8988T (cell line): Measurements from ENCODE around the gene FARP1.
"Not testable (repeated sequence)": the region's sequence is repeated elsewhere in the genome, so short reads cannot be mapped to it uniquely, and the experiment has no call there.

Experiments used
- DNase-seq: peaks from one replicate; pipeline ENCODE4 v3.0.0; 2011

Gene FARP1

DNA sequence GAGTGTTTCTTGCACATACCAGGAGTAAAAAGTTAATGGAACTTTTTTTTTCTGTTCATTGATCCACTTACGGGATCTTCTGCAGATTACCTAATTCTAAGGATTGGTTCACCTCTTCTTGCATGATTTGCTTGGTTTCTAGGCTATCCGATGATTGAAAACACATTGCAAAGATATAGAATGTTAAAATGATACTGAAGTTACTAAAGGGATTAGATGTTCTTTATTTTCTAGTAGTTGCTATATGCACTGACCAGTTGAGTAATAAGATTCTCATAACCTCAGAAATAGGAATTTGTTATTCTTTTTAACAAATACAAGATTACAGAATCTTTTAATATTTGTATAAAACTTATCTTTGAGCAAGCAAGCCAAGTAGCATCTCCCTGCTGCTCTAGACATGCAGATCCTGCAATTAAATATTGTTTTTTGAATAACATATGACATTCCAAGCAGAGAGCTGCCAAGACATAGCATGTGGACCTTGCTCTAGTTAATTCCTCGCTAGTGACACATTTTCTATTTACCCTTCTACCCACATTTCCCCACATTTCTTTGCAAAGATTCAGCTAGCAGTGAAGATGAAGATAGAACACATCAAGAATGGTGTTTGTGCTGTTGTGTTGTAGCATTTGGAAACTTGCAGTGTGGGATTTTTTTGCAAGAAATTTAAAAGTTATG, 85.9 kb downstream of the FARP1 start:
- no peak for DNase-seq

DNA sequence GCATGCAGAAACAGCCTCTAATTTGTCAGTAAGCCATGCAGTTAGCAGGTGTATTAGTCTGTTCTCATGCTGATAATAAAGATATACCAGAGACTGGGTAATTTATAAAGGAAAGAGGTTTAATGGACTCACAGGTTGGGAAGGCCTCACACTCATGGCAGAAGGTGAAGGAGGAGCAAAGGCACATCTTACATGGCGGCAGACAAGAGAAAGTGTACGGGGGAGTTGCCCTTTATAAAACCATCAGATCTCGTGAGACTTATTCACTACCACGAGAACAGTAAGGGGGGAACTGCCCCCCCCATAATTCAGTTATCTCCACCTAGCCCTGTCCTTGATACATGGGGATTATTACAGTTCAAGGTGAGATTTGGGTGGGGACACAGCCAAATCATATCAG, 87.9 kb downstream of the FARP1 start:
- not testable (repeated sequence) for DNase-seq

DNA sequence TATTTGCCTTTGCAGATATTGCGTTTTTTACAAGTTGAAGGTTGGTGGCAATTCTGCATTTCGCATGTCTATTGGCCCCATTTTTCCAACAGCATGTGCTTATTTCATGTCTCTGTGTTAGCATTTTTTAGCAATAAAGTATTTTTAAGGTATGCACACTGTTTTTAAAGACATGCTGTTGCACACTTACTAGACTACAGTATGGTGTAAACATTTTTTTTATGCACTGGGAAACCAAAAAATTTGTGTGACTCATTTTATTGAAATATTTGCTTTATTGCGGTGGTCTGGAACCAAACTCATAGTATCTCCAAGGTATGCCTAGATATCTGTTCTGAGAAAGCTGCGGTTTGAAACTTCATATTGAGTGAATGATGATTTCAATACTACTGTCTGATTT, 89.6 kb downstream of the FARP1 start:
- DNase-seq, result no peak

DNA sequence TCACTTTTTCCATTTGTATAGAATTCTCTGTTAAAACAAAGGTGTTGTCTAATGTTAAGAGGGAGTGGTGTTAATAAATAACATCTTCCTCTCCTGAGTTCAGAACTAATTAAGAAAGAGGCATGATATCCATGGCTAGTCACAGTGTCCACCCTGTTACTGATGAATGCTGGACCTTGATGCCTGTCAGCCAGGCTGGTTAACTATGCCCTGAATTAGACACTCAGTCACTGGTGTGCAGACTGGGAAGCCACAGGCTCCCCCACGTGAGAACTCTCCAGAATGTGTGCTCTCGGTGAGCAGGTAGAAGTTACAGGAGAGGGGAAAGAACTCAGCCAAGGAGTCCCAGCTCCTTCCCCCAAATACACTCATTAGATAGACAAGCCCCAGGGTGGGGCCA, 90.2 kb downstream of the FARP1 start:
- no peak for DNase-seq

DNA sequence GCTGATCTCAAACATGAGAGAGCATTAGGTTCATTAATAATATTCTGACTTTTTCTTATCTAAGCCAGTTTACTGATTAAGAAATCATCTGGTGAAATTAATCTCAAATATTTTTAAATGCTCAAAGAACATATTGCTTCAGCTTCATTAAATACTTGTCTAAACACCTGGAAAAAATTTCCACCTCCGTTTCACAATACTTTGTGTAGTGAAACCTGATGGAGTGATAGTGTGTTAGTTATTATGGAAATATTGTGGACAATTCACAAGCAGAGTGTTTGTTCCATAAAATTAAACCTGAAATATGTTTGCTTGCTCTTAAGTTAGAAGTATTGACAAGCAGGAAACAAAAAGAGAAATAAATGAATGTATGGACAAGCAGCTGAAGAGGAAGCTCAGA, 91.5 kb downstream of the FARP1 start:
- no peak for DNase-seq

DNA sequence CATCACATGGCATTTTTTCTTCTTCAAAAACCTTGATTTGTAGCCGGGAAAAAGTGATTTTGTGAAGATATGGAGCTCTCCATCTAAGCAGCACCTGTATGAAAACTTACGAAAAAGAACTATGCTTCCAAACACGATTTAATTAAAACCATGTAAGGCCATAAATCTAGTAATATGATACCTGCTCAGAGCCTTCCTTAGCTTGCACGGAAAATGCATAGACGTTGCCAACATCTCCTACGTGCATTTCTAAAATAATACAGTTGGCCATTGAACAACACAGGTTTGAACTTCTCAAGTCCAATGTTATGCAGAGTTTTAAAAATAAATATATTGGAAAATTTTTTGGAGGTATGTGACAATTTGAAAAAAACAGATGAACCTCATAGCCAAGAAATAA, 93.3 kb downstream of the FARP1 start:
- no peak for DNase-seq

DNA sequence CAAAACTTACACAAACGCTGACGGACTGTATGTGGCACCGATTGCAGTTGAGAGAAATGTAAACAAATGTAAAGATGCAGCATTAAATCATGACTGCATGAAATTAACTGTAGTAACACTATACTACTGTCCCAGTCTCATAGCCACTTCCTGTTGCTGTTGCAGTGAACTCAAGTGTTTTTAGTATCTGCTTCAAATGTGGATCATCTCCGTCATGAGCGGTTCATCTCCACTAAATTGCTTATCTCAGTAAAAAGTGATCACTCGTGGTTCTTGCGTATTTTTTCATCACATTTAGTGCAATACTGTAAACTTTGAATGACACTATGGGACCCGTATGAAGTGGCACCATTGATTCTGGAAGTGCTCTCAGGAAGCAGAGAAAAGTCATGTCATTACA, 94.4 kb downstream of the FARP1 start:
- no peak for DNase-seq

DNA sequence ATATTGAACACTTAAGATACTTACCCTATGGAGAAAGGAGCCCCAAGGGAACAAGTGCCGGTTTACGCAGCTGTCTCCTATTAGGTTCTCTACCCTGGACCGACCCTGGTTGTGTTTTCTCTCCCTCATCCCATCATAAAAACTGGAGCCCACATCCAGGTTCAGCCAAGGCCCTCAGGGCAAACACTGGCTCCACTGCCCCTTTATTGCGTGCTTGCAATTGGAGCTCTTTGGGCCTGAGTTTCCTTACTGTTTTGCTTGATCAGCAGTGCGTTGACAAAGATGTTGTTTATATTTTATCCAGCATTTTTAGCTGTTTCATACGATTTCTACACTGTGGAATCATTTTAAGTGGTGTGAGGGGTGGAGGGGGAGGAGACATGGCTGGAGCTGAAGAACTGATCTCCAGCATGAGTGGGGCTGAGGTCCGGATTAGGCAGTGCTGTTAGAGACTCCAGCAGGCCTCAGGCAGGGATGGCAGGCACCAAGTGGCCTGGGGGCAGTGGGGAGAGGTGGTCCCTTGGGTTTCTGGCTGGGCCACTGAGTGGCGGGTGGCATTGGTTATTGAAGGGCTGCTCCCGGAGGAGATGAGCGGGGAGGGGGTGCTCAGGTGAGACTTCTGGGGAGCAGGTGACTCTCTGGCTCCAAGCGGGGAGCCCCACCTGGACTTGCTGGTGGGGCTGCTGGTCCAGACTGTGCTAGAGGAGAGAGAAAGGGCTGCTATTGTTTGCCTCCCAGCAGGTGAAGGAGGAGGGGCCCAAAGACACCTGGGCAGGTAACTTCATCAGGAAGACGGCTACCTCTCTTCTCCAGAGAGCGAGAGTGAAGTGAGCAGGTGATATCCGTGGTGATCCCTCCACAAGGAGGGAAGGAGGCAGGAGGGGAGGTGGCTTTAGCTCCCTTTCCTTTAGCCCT, 96.5 kb downstream of the FARP1 start:
- no peak for DNase-seq

DNA sequence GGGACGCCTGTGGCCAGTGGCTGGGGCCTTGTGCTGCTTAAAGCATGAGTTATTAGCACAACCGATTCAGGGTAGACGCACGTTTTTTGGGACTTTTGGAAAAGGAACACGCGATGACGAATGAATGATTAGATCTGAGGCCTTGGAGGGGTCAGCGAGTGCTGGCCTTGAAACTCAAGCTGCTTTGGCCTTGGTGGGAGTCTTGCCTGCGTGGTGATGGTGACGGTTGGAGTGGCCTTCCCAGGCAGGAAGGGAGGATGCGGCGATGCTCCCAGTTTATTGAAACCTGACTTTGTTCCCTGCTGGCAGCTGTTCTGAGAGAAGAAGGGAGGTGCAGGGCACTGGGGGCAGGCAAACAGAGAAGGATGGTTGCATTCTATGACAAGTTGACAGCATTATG, 97.2 kb downstream of the FARP1 start:
- DNase-seq, result no peak

DNA sequence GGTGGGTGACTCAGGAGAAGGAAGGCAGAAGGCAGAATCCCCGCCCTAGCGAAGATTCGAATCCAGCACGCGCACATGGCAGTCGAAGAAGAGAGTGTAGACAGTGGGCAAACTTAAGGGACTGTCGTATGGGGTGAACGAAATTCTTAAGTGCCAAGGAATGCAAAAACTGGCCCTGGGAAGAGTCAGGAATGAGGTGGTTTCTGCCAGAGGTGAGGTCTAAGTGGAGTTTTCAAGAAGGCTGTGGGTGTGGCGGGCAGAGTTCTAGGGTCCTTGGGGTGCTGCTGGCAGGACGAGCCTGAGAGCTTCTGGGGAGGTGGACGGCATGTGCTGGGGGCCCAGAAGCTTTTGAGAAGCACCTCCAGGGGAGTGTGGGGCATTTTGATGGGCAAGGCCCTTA, 98.1 kb downstream of the FARP1 start:
- DNase-seq, result no peak

DNA sequence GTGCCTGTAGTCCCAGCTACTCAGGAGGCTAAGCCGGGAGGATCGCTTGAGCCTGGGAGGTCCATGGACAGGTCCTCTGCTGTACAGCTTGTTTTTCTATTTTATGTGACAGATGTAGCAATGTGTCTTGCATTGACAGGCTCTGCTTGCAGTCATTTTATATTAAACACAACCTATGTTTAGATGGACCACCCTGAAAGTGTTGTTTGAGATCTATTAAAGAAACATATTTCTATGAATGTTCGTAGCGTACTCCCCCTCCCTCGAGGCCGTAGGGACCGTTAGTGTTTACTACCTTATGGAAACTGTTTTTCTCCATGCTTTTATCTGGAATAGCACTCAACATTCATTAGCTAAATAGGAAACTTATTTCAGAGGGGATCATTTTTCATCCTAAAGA, 99.1 kb downstream of the FARP1 start:
- no peak for DNase-seq

DNA sequence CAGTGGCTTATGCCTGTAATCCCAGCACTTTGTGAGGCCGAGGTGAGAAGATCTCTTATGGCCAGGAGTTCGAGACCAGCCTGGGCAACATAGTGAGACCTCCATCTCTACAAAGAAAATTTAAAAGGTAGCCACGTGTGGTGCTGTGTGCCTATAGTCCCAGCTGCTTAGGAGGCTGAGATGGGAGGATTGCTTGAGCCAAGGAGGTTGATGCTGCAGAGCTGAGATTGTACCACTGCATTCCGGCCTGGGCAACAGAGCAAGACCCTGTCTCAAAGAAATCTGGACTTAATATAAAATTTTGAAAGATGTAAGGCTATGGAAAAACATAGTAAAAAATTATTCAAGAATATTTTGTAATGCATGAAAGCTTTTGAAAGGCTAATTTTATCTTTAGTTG, 99.5 kb downstream of the FARP1 start:
- DNase-seq, result no peak

DNA sequence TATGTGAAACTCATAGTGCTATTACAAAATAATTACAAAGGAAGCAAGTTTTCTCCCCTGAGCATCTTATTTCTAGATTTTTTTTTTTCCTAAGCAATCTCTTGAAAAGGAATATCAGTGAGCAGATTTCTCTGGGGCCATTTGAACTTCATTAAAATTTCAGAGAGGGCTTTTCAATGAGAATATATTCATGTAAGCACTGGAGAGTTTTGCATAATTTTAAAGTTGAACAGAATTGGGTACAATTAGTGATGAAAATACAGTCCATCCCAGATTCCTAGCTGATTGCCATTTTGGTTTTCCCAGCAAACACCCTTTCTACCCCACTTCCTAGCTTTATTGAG, 101.0 kb downstream of the FARP1 start:
- DNase-seq, result no peak

DNA sequence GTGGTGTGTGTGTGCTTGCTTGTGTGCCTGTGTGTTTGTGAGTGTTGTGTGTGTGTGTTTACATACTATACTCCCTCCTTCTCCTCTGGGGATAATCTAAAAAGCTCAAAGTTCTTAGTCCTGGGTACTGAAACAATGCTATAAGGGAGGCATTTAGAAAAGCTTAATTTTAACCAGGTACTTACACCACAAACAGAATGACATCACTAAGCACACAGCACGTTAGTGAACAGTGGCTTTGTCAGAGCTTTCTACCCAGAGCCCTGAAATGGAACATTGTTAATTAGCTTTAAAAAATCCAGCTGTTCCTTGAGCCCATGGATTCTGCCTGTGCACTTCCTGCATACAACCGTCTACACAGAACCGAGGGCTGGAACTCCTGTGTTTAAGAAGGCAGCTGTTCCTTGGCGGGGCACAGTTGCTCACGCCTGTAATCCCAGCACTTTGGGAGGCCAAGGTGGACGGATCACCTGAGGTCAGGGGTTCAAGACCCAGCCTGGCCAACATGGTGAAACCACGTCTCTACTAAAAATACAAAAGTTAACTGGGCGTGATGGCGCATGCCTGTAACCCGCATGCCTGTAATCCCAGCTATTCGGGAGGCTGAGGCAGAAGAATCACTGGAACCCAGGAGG, 103.8 kb downstream of the FARP1 start:
- DNase-seq, result no peak

DNA sequence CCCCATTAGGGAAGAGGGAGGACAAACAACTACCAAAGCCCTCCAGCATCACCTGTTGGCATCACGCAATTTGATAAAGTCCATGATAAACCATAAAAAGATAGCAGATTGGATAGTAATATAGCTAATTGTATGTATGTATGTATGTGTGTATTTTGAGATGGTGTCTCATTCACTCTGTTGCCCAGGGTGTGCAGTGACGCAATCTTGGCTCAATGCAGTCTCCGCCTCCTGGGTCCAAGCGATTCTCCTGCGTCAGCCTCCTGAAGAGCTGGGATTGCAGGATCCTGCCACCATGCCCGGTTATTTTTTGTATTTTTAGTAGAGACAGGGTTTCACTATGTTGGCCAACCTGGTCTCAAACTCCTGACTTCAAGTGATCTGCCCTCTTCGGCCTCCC, 108.8 kb downstream of the FARP1 start:
- no peak for DNase-seq

DNA sequence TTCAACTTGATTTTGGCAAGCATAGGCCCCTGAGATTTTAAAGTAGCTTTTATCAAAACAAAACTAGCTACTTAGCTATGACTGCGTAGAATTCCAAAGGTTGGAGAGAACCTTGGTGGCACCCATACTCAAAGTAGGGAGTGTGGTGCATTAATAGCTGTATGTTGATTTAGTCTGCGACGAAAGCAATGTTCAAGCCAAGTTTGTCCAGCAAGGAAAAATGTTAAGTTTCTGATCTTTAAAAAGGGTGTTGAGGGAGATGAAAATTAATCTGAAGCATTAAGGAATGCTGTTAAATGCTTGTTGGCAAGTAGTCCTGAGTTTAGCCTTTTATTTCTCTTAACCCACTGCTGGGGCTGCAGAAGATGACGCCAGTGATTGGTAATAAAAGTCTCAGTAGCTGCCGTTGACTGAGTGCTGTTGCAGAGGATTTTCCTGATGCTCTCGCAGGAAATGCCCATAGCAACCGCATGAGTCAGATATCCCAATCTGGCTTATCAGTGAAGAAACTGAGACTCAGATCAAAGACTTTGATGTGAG, 110.1 kb downstream of the FARP1 start:
- DNase-seq, result no peak

DNA sequence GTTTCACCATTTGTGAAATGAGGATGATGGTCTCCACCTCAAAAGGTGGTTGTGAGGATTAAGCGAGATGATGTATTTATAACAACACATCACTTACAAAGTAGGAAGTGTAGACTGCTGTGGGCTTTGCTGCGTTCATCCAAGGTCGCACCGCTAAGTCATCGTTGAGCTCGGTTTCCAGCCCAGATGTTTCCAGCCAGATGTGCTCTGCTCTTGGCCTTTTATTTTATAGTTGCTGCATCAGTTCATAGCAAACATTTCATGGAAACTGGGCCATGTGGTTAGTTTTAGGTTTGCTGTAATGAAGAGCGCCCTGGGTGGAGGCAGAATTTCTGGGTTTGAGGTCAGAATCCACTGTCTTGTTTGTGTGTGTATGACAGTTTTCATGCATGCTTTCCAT, 110.6 kb downstream of the FARP1 start:
- DNase-seq, result no peak

DNA sequence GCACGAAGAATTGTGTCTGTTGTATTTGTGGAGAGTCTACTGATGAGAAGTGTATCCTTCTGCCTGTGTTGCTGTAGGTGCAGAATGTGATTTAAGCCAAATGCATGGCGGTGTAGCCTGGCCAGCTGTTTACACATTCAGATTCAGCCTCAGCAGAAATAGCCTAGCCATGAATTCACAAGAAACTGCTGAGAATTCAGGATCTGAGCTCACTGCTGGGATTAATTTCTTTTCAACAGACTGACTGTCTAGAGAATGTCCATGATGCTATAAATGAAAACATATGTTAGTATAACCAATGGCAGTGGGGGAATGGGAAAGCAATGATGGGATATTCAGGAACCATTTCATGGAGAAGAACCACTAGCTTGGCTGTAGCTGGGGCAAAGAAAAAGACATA, 111.6 kb downstream of the FARP1 start:
- no peak for DNase-seq

DNA sequence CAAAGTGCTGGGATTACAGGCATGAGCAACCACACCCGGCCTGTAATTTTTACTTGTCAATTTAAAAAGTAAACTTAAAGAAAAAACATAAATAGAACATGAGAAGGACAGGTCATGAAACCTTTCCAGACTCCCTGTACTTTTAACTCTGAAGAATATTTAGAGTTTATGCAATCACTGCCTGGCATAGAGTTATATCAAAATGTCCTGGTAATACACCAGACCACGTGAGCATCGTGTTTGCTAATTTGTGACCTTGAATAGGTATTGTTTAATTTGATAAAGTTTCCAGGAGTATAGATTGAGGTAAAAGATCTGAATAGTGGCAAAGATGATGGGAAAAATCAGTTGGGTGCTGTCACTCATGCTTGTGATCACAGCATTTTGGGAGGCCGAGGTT, 115.3 kb downstream of the FARP1 start:
- no peak for DNase-seq

DNA sequence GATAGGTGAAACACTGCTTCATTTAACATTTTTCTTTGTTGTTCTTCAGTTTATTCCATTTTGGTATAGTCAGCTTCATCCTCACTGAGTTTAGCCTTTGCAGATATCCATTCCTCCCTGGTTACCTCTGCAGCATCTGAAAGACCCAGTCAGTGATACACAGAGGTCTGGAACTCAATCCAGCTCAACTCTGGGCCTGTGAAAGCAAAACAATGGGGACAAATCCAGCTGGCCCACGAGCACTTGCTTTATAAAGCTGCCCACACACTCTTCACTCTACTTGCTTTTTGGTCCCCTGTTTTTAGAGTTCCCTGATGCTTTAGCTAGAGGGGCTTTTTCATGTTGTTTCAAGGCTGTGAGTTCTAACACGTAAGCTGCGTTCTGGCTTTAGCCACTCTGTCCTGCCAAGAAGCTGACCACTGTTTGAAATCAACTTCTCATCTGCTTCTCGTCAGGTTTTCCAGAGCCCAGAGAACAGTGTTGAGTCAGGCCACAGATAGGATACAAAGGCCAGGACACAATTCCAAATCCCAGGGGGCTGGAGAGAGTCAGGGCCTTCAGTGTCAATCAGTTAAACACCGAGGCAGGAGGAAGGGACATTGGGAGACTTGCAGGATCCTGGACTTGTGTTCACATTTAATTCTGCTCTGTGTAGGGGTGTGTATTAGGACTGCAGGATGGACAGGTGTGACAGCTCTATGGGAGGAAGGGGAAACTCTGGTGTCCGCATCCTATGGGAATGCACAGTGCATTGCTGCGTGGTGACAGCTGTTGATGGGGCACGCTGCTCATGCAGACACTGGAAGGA, 117.7 kb downstream of the FARP1 start:
- DNase-seq, result no peak

DNA sequence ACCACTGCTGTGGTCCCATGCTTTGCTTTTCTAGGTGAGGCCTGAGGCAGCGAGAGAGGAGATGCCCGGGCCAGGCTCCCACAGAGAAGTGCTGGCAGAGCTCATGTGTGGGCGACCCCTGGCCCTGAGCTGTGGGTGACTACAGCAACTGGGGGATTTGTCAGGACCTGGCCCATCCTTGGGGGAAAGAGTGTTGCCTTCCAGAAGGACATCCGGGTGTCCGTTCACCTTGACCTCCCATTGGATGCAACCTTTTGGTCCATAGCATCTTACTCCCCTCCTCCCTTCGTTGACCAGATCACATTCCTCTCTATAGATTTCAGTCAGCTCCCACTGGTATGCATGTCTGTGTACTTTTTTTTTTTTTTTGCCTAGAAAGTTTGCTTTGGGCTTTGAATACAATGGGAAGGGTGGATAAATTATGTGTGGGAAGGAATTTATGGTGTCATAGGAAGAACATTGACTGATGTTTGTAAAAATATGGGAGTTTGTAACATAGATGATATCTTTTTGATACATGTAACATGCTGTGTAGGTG, 118.3 kb downstream of the FARP1 start:
- no peak for DNase-seq

DNA sequence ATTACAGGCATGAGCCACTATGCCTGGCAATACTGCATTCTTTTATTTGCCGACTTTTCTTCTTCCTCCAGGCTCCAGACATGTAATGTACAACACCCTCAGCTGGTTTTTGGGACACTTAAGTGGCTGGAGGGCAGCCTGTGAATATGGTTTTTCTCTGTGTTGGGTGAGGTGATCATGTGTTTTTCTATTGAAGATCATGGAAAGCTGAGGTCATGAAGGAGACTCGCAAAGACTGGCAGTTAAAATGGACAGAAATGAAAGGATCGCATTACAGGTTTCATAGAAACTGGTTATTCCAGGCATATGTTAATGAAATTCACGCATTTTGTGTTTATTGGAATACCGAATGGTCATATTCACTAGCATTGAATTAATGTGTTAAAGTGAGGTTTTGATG, 119.4 kb downstream of the FARP1 start:
- DNase-seq, result no peak

DNA sequence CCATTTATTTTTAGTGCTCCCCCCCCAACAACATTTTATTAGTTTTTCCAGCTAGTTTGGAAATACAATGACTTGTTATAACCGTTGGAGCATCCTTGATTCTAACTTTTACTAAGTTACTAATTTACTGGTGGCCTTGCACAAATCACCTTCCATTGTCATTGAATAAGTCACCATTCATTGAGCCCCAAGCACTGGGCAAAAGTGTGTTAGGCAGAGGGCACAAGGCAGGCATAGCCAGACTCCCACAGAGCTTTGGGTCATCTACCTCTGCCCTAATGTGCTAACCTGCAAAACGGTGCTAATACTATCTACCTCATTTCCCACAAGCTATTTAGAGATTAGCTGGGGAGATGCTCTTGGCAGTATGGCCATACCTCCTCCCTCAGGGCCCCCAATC, 120.9 kb downstream of the FARP1 start:
- no peak for DNase-seq
